ENCODE results near the gene TMEM44. TPM values are rescaled to one million over a fixed set of nuclear protein-coding genes. Genes with fewer than 3 reads are reported as not detected.
A peak's percentile ranks its signal among the peaks of the same experiment; 100 is the strongest.

The TMEM44 gene
- total and polyA plus RNA-seq, 2 donors (not counting 3 experiments of a cell fraction or from before 2014, with no cell fraction given): 93.8 to 125 TPM

GRCh38 chr3:194664857-194665256 is 31.6 kb upstream of the TMEM44 start:
- Histone ChIP-seq H3K4me2 (ENCODE audit: insufficient read depth, low read length) (peak overlapping the region; percentile 41), H3K79me2 (ENCODE audit: control insufficient read depth, insufficient read depth, low read length) (peaks cover 32% of the 10 kb centered on the region), H3K4me1 (ENCODE audit: control insufficient read depth, extremely low read depth, insufficient read depth, low read length) (peaks cover 45% of the 10 kb centered on the region), H3K36me3 (ENCODE audit: control insufficient read depth in 2 of 2, extremely low read depth in 1 of 2, insufficient read depth in 2 of 2, low read length in 2 of 2) (peaks cover 7 to 16% of the 10 kb centered on the region in 2 experiments), H4K20me1 (replicated peaks; ENCODE audit: control insufficient read depth, extremely low read depth, insufficient read depth, low read length) (no peaks in the 10 kb centered on the region), H2AFZ (ENCODE audit: low read depth, low read length) (no peak overlapping the region), H3K27ac (ENCODE audit: insufficient read depth, low read depth, low read length) (peak overlapping the region; percentile 55), H3K27me3 (ENCODE audit: control insufficient read depth in 2 of 2, insufficient read depth in 2 of 2, low read length in 2 of 2) (no peaks in the 10 kb centered on the region), H3K4me3 (replicated peaks in 1 of 3; ENCODE audit: insufficient read depth in 1 of 3, low read depth in 1 of 3, low read length in 3 of 3) (no peak overlapping the region), H3K9ac (replicated peaks; ENCODE audit: extremely low read depth, insufficient read depth, low read length) (no peak overlapping the region), H3K9me1 (replicated peaks; ENCODE audit: control insufficient read depth, extremely low read depth, insufficient read depth, low read length) (no peaks in the 10 kb centered on the region), H3K9me3 (replicated peaks; ENCODE audit: control insufficient read depth, insufficient read depth, low read length) (no peaks in the 10 kb centered on the region)
- POLR2A ChIA-PET: interaction anchor here (1.0 to 1.1 kb wide), 2 partner anchors 21 to 23 kb away, joined by 3 read pairs; partner anchors contain the start of gene FAM43A
- dilution Hi-C loops (cut with MboI; ENCODE audit: extremely low pct_ligation_motif_present, low sequenced_read_pairs) (no loop called here), intact Hi-C loops (cut with micrococcal nuclease) (loop anchor here (1.0 kb wide), 2 partner anchors 25 to 332 kb away; no protein-coding TSS in a partner anchor)
- BruUV-seq (replicated peaks): no TSS peak
- TF ChIP-seq GATA2 (IDR thresholded peaks at IDR 0.05; ENCODE audit: insufficient read depth, insufficient read length, low read depth, low read length): peak; percentile 30
- TF ChIP-seq POLR2AphosphoS5 (IDR thresholded peaks at IDR 0.05; ENCODE audit: insufficient read depth, low read depth, low read length): peak; percentile 68
- TF ChIP-seq, protein P1, sequence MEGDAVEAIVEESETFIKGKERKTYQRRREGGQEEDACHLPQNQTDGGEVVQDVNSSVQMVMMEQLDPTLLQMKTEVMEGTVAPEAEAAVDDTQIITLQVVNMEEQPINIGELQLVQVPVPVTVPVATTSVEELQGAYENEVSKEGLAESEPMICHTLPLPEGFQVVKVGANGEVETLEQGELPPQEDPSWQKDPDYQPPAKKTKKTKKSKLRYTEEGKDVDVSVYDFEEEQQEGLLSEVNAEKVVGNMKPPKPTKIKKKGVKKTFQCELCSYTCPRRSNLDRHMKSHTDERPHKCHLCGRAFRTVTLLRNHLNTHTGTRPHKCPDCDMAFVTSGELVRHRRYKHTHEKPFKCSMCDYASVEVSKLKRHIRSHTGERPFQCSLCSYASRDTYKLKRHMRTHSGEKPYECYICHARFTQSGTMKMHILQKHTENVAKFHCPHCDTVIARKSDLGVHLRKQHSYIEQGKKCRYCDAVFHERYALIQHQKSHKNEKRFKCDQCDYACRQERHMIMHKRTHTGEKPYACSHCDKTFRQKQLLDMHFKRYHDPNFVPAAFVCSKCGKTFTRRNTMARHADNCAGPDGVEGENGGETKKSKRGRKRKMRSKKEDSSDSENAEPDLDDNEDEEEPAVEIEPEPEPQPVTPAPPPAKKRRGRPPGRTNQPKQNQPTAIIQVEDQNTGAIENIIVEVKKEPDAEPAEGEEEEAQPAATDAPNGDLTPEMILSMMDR (IDR thresholded peaks at IDR 0.05; ENCODE audit: extremely low read depth in 1 of 2, insufficient read depth in 1 of 2, low read depth in 1 of 2, low read length in 2 of 2): peak; percentile 15 to 29
- peak; percentile 59 for TF ChIP-seq JUN (IDR thresholded peaks at IDR 0.05; ENCODE audit: borderline replicate concordance, insufficient read depth, insufficient read length, low read depth)
- no peak for TF ChIP-seq MYC (IDR thresholded peaks at IDR 0.05; ENCODE audit: low read depth, low read length)
- TF ChIP-seq, protein P2, sequence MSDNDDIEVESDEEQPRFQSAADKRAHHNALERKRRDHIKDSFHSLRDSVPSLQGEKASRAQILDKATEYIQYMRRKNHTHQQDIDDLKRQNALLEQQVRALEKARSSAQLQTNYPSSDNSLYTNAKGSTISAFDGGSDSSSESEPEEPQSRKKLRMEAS (IDR thresholded peaks at IDR 0.05; ENCODE audit: insufficient read depth, insufficient read length): no peak
- TF ChIP-seq POLR2A (IDR thresholded peaks at IDR 0.05; ENCODE audit: low read depth, low read length): no peak
- TF ChIP-seq FOS (IDR thresholded peaks at IDR 0.05; ENCODE audit: borderline replicate concordance, insufficient read depth, low read length): peak; percentile 71
- no peak for TF ChIP-seq EZH2 (IDR thresholded peaks at IDR 0.05; ENCODE audit: borderline replicate concordance, low read depth, low read length, severe bottlenecking)
- CTCF ChIA-PET: interaction anchor here (0.7 to 4.1 kb wide), 9 partner anchors 10 to 606 kb away, joined by 3 to 36 read pairs (median 4); partner anchors contain the start of genes TMEM44 and XXYLT1
- DNase-seq (ENCODE audit: low read depth, low spot score) (peak; percentile 85), FAIRE-seq (peak; percentile 95)
